NCI-H510A treated with DMSO at 0.1 percent for 48 hours (cell line): ENCODE measurements around the gene CENPM.
A peak's percentile ranks its signal among the peaks of the same experiment; 100 is the strongest.

ENCODE experiments used
- DNase-seq: peaks from one replicate; lab custom pipeline; 2025; lab: John Stamatoyannopoulos, UW

The CENPM gene, protein sequence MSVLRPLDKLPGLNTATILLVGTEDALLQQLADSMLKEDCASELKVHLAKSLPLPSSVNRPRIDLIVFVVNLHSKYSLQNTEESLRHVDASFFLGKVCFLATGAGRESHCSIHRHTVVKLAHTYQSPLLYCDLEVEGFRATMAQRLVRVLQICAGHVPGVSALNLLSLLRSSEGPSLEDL

GRCh38 chr22:41946629-41947423, at the start of gene CENPM:
CENPM (minus strand) TSS chr22:41947152; CDS start chr22:41947076, 76 bp downstream.
- peak; percentile 85 for DNase-seq

DNA sequence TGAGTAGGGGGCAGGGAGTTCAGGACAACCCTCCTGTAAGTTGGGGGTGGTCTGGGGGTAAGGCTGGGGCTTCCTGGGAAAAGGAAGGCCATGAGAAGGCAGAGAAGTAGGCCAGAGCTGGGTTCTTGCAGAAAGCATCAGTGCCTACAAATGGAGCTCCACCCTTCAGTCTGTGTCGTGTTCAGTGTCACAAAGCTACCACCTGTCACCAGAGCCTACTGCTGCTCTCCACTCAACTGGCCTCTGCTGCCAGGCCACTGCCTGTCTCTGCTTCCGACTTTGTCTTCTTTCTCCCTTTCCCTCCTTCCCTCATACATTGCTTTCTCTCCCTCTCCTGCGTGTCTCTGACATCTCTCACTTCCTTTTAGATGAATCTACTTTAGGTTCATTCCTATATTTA, 48.3 kb upstream of the CENPM start:
- no peak for DNase-seq

- DNase-seq, result no peak
These were observed 45.5 kb upstream of the CENPM start for GRCh38 chr22:41992496-41992895.

GRCh38 chr22:41991111-41991510, 44.2 kb upstream of the CENPM start:
- no peak for DNase-seq

- DNase-seq, result no peak
These were observed 42.3 kb upstream of the CENPM start for GRCh38 chr22:41989246-41989645.

GRCh38 chr22:41987276-41987675, 40.3 kb upstream of the CENPM start:
- DNase-seq, result no peak

- DNase-seq, result no peak
These were observed 36.8 kb upstream of the CENPM start for GRCh38 chr22:41983513-41984405.

DNA sequence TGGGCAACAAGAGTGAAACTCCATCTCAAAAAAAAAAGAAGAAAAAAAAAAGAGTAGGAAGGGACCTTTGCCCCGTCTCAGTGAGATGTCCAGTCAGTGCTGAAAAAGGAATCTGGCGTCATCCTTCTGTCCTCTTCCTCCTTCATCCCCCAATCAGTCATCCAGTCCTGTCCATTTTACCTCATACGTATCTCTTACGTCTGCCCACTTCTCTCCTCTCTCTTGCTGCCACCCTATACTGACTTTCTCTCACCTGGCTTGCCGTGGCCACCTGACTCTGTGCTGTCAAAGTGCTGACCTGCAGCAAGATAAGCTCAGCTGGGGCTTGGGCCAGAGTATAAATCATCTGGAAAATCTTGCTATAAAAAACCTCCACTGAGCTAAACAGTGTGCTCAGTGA, 35.9 kb upstream of the CENPM start:
- DNase-seq, result no peak

GRCh38 chr22:41979423-41980250, 32.7 kb upstream of the CENPM start:
- no peak for DNase-seq

DNA sequence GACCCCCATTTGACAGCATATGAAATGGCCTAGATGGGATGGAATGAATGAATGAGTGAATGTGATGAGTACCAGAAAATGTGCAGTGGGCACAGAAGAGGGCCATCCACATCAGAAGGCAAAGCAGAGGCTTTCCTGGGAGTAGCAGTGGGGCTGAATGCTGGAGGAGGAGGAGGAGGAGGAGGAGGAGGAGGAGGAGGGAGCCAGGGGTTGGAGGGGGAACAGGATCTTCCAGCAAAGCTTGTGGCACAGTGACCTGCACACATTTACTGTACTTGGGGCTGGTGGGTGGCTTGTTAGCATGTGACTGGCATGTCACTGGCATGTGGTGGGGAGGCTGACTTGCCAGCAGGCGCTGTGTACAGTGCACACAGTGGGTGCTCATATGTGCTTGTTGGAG, 31.8 kb upstream of the CENPM start:
- DNase-seq, result no peak

GRCh38 chr22:41976961-41977566, 30.1 kb upstream of the CENPM start:
- DNase-seq, result no peak

GRCh38 chr22:41976070-41976901, 29.3 kb upstream of the CENPM start:
- peak; percentile 10 for DNase-seq

- DNase-seq, result no peak
These were observed 28.5 kb upstream of the CENPM start for GRCh38 chr22:41975299-41976069.

GRCh38 chr22:41974691-41975290, 27.8 kb upstream of the CENPM start:
- no peak for DNase-seq

GRCh38 chr22:41971431-41971830, 24.5 kb upstream of the CENPM start:
- DNase-seq, result no peak

- DNase-seq, result no peak
These were observed 23.6 kb upstream of the CENPM start for GRCh38 chr22:41970601-41971000.

DNA sequence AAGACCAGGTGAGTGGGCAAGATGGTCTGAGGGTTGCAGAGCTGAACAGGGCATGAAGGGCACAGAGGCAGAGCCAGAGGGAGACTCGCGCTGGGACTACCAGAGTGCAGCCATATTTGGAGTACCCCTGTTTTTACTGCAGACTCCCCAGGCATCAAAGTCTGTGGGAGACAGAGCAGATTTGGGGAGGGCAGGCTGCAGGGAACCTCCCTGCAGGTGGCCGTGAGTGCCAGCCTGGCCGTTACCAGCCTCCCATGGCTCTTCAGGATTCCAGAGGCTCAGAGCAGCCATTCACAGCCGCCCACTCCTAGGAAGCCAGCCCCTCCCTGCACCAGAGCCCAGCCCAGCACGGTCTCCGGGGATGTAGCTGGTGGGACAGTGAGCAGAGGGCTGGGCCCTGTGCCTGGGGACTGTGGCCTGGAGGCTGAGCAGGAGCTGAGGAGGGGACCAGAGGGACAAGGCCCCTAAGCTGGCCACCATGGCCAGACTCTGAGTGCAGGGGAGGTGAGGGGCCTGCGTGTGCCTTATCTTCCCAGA, 22.2 kb upstream of the CENPM start, which contains the start of gene SEPTIN3:
Gene SEPTIN3, plus strand, starts transcription at position 334 of the 537 bp plus-strand sequence. CDS start 2,050 bp downstream, outside the sequence.
- no peak for DNase-seq

DNA sequence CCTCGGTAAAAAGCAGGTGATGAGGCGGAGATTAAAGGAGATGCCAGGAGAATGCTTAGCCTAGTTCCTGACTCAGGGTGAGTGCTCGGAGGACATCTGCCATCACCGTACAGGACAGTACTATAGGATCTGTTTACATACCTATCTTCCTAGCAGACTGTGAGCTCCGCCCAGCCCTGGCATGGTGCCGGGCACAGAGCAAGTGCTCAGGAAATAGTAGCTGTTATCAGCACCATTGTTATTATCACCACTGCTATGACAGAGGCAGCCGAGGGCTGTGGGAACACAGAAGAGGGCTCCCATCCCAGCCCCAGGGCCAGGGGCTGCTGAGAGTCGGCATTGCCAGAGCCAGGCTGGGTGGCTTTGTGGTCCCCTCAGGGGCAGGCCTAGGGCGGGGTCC, 21.6 kb upstream of the CENPM start:
- DNase-seq, result peak; percentile 56
